Fibroblast of mammary gland (primary cell): ENCODE data around the gene PTPRN2.

Source experiments
- DNase-seq: peaks from one replicate; pipeline ENCODE4 v3.0.0-alpha.2; 2010; ENCODE audit warnings: low read depth
- H3K4me3 ChIP-seq: 2 replicates; pipeline ENCODE4 v1.5.1; 2011; ENCODE audit warnings: low read depth, mild to moderate bottlenecking, low read length, moderate library complexity; ENCODE audit not compliant: control insufficient read depth
- CTCF ChIP-seq: conservative IDR thresholded peaks from 2 replicates; pipeline ENCODE4 v1.5.1; 2011; ENCODE audit warnings: low read depth, low read length, inconsistent platforms; ENCODE audit not compliant: control insufficient read depth, insufficient read depth

The PTPRN2 gene

GRCh38 chr7:158369866-158370265, 217.8 kb downstream of the PTPRN2 start:
- no peak overlapping the region for H3K4me3 ChIP-seq
- DNase-seq = no peak
- no peak for TF ChIP-seq CTCF

- DNase-seq = no peak
- no peak for TF ChIP-seq CTCF
- no peak overlapping the region for H3K4me3 ChIP-seq
Observed at GRCh38 chr7:158369290-158369689, 218.3 kb downstream of the PTPRN2 start.

GRCh38 chr7:158368449-158368848, 219.2 kb downstream of the PTPRN2 start:
- no peak for DNase-seq
- H3K4me3 ChIP-seq = no peak overlapping the region
- no peak for TF ChIP-seq CTCF

- no peak for DNase-seq
- H3K4me3 ChIP-seq = no peak overlapping the region
- no peak for TF ChIP-seq CTCF
Observed at GRCh38 chr7:158367634-158367982, 220.0 kb downstream of the PTPRN2 start.

GRCh38 chr7:158366916-158367633, 220.5 kb downstream of the PTPRN2 start:
- no peak for DNase-seq
- H3K4me3 ChIP-seq = no peak overlapping the region
- no peak for TF ChIP-seq CTCF

- TF ChIP-seq CTCF = no peak
- no peak overlapping the region for H3K4me3 ChIP-seq
- DNase-seq = no peak
Observed at GRCh38 chr7:158366346-158366745, 221.3 kb downstream of the PTPRN2 start.

GRCh38 chr7:158365267-158365666, 222.4 kb downstream of the PTPRN2 start:
- DNase-seq = no peak
- H3K4me3 ChIP-seq = no peak overlapping the region
- TF ChIP-seq CTCF = no peak
